GM12878 (cell line): ENCODE results near the gene SYCN. TPM values are rescaled to one million over a fixed set of nuclear protein-coding genes. Genes with fewer than 3 reads are reported as not detected.

Experiments
- ATAC-seq: fragments of 200-7000 bp; cut with Tn5 transposase; 3 replicates; pipeline ENCODE4 v1.9.1; 2020; ENCODE audit warnings: mild to moderate bottlenecking, moderate library complexity
- Bru-seq: library from RNA; stranded (reverse); fragments of 400-500 nt; gene quantifications from one replicate; lab custom pipeline; 2021; lab: Mats Ljungman, UMichigan
- BruChase-seq, 2 experiments: library from RNA; stranded (reverse); fragments of 400-500 nt; gene quantifications; one replicate each; lab custom pipeline; 2021; lab: Mats Ljungman, UMichigan
- BruUV-seq: library from RNA; stranded (reverse); fragments of 400-500 nt; replicated peaks from 2 replicates; lab custom pipeline; 2021; lab: Mats Ljungman, UMichigan
- CTCF ChIA-PET: fragments of 300-600 bp; sonication (Branson Sonifier 250); formaldehyde crosslinking; extraction: SDS; loops from one replicate; lab custom pipeline; 2021; ENCODE audit warnings: inconsistent platforms; lab: Yijun Ruan, JAX
- POLR2A ChIA-PET: fragments of 350-600 bp; formaldehyde crosslinking; extraction: SDS; loops from one replicate; lab custom pipeline; 2021; ENCODE audit warnings: inconsistent platforms; lab: Charles Lee
- RAD21 ChIA-PET: fragments of 300-600 bp; sonication (Branson Sonifier 250); formaldehyde crosslinking; loops from one replicate; lab custom pipeline; 2023; ENCODE audit warnings: antibody characterized with exemption; ENCODE audit not compliant: unreplicated experiment; lab: Charles Lee
- SMC1A ChIA-PET: fragments of 300-600 bp; sonication (Branson Sonifier 250); formaldehyde crosslinking; loops from one replicate; lab custom pipeline; 2023; ENCODE audit not compliant: unreplicated experiment, uncharacterized antibody; lab: Charles Lee
- DNase-seq: peaks from one replicate; pipeline ENCODE4 v3.0.0-alpha.2; 2011; ENCODE audit warnings: low read depth, low spot score
- FAIRE-seq: peaks from 3 replicates; lab custom pipeline; 2011; peaks lifted over from hg19 to GRCh38; lab: Jason Lieb, UNC
- H2AFZ ChIP-seq: 2 replicates; pipeline ENCODE4 v1.6.0; 2011; ENCODE audit warnings: low read depth, low read length, control low read depth; ENCODE audit not compliant: control insufficient read depth
- H3K27ac ChIP-seq: 2 replicates; pipeline ENCODE4 v1.5.1; 2011; ENCODE audit warnings: control low read depth; ENCODE audit not compliant: control insufficient read depth, insufficient read depth
- H3K27me3 ChIP-seq, 2 experiments: replicated peaks in 1 of 2; 2 replicates each; pipeline versions ENCODE4 v1.6.0 to v1.6.1; 2011; ENCODE audit warnings: low read length in 1 of 2; ENCODE audit not compliant: control insufficient read depth in 2 of 2, insufficient read depth in 2 of 2
- H3K36me3 ChIP-seq, 2 experiments: 2 replicates each; pipeline ENCODE4 v1.5.1; 2011; ENCODE audit warnings: low read length in 1 of 2; ENCODE audit not compliant: control insufficient read depth in 2 of 2, insufficient read depth in 2 of 2
- H3K4me1 ChIP-seq: 2 replicates; pipeline ENCODE4 v1.6.1; 2011; ENCODE audit warnings: mild to moderate bottlenecking, low read length, moderate library complexity, mixed read lengths; ENCODE audit not compliant: control insufficient read depth, insufficient read depth
- H3K4me2 ChIP-seq: 2 replicates; pipeline ENCODE4 v1.6.0; 2011; ENCODE audit warnings: control low read depth; ENCODE audit not compliant: control insufficient read depth, insufficient read depth
- H3K4me3 ChIP-seq: fragments of 200-600 bp; sonication (generic); 2 replicates; pipeline ENCODE4 v1.5.1; 2016
- H3K79me2 ChIP-seq: 2 replicates; pipeline ENCODE4 v1.6.0; 2011; ENCODE audit warnings: low read length; ENCODE audit not compliant: control insufficient read depth, insufficient read depth
- H3K9ac ChIP-seq: 2 replicates; pipeline ENCODE4 v1.8.0; 2011; ENCODE audit warnings: low read length, control low read depth, mixed read lengths; ENCODE audit not compliant: control insufficient read depth, insufficient read depth
- H3K9me3 ChIP-seq: replicated peaks from 3 replicates; pipeline ENCODE4 v1.5.1; 2011; ENCODE audit warnings: mild to moderate bottlenecking, low read length; ENCODE audit not compliant: control insufficient read depth, insufficient read depth
- H4K20me1 ChIP-seq: 2 replicates; pipeline ENCODE4 v1.6.0; 2011; ENCODE audit not compliant: control insufficient read depth, insufficient read depth
- BHLHE40 ChIP-seq, 2 experiments: fragments of 450-650 bp in 1 of 2; IDR thresholded peaks; 2 replicates each; pipeline ENCODE4 v1.6.1; 2011 to 2017; ENCODE audit warnings: low read depth in 2 of 2, borderline replicate concordance in 1 of 2, improper control_type of control experiment in 1 of 2, low read length in 1 of 2, mild to moderate bottlenecking in 1 of 2
- CEBPB ChIP-seq, 2 experiments: fragments of 150-350 bp in 1 of 2; IDR thresholded peaks; 2 replicates each; pipeline ENCODE4 v1.6.1; 2012 to 2014; ENCODE audit warnings: low read depth in 2 of 2, low read length in 2 of 2, borderline replicate concordance in 1 of 2, inconsistent platforms in 1 of 2
- FOXK2 ChIP-seq: fragments of 450-650 bp; IDR thresholded peaks from 2 replicates; pipeline ENCODE4 v1.6.1; 2017; ENCODE audit warnings: mild to moderate bottlenecking, moderate library complexity
- GATAD2B ChIP-seq: fragments of 450-650 bp; conservative IDR thresholded peaks from 2 replicates; pipeline ENCODE4 v1.6.1; 2017; ENCODE audit warnings: low read depth, mild to moderate bottlenecking, moderate library complexity
- HCFC1 ChIP-seq: fragments of 150-350 bp; IDR thresholded peaks from 2 replicates; pipeline ENCODE4 v1.6.1; 2014; ENCODE audit warnings: low read length
- IKZF2 ChIP-seq, 2 experiments: fragments of 450-650 bp; IDR thresholded peaks; 2 replicates each; pipeline ENCODE4 v1.6.1; 2017; ENCODE audit warnings: mild to moderate bottlenecking in 2 of 2, moderate library complexity in 2 of 2
- RFX5 ChIP-seq: IDR thresholded peaks from 2 replicates; pipeline ENCODE4 v1.6.1; 2011; ENCODE audit warnings: low read depth, low read length, improper control_type of control experiment
- SIN3A ChIP-seq: IDR thresholded peaks from 2 replicates; pipeline ENCODE4 v1.6.1; 2012; ENCODE audit warnings: low read depth, low read length, improper control_type of control experiment
- TCF12 ChIP-seq: IDR thresholded peaks from 2 replicates; pipeline ENCODE4 v1.6.1; 2011; ENCODE audit warnings: low read depth, mild to moderate bottlenecking, low read length
- ZBED1 ChIP-seq: IDR thresholded peaks from 2 replicates; pipeline ENCODE4 v1.6.1; 2016; ENCODE audit warnings: borderline replicate concordance
- ZSCAN29 ChIP-seq: fragments of 450-650 bp; IDR thresholded peaks from 2 replicates; pipeline ENCODE4 v1.6.1; 2017; ENCODE audit warnings: mild to moderate bottlenecking, moderate library complexity
- whole genome bisulfite sequencing: methylation state at CpG from one replicate; pipeline ENCODE4 v1.1.6; 2016; ENCODE audit warnings: low lambda C conversion rate; ENCODE audit not compliant: insufficient replicate concordance, insufficient coverage; ENCODE audit errors: missing lambda C conversion rate; 5-methylcytosine and 5-hydroxymethylcytosine counted together
- in situ Hi-C: fragments of 300-500 bp; cut with MboI; formaldehyde crosslinking; loops from 9 replicates; pipeline ENCODE4 v1.14.3; 2018; ENCODE audit warnings: mixed read lengths
- intact Hi-C: fragments of 100-400 bp; cut with micrococcal nuclease; formaldehyde crosslinking; loops from one replicate; pipeline ENCODE4 v1.14.2; 2022; ENCODE audit not compliant: unreplicated experiment
- long read RNA-seq, 2 experiments: library from polyadenylated mRNA; unstranded; transcript quantifications; one replicate each; pipeline ENCODE4 v2.0.0, GENCODE V29; 2019 to 2020
- polyA minus RNA-seq, 3 experiments: library from RNA; depleted of rRNA, polyadenylated mRNA; stranded (reverse); fragments of >200 nt; gene quantifications; 2 replicates each; pipeline ENCODE4 v1.2.3, GENCODE V29; 2011
- polyA plus RNA-seq, 11 experiments: library from polyadenylated mRNA; depleted of rRNA in 4 of 11; unstranded in 6 of 11; stranded (reverse) in 5 of 11; fragments of >200 nt; fragmentation: Nextera tagmentation in 4 of 11; fragmentation: Illumina TruSeq in 1 of 11; extraction: Ambion mirVana in 4 of 11; extraction: Trizol in 1 of 11; gene quantifications; 1 replicate in 1 of 11; 2 replicates in 10 of 11; pipeline versions ENCODE4 v1.2.1 to v1.2.3, GENCODE V29; 2011 to 2016; ENCODE audit warnings: inconsistent platforms in 2 of 11, missing spikeins in 2 of 11, low read depth in 1 of 11
- total RNA-seq, 4 experiments: library from RNA; depleted of rRNA in 3 of 4; stranded (reverse); fragments of >200 nt in 3 of 4; fragmentation: Illumina TruSeq in 1 of 4; extraction: Trizol in 1 of 4; gene quantifications; 2 replicates each; pipeline versions ENCODE4 v1.2.1 to v1.2.3, GENCODE V29; 2013 to 2021
- TF ChIP-seq, protein P1 (sequence below): fragments of 450-650 bp; IDR thresholded peaks from 2 replicates; pipeline ENCODE4 v1.6.1; 2018; ENCODE audit warnings: borderline replicate concordance, mild to moderate bottlenecking; ENCODE audit not compliant: partially characterized antibody
- TF ChIP-seq, protein P2 (sequence below): IDR thresholded peaks from 2 replicates; pipeline ENCODE4 v1.6.1; 2011; ENCODE audit warnings: borderline replicate concordance, low read depth, mild to moderate bottlenecking, moderate library complexity, low read length; ENCODE audit not compliant: insufficient read depth, poor library complexity, severe bottlenecking
- TF ChIP-seq, protein P3 (sequence below): IDR thresholded peaks from 2 replicates; pipeline ENCODE4 v1.6.1; 2011; ENCODE audit warnings: borderline replicate concordance, low read depth, mild to moderate bottlenecking, moderate library complexity, mixed read lengths, low read length; ENCODE audit not compliant: insufficient read depth; ENCODE audit errors: extremely low read length

Gene SYCN, protein sequence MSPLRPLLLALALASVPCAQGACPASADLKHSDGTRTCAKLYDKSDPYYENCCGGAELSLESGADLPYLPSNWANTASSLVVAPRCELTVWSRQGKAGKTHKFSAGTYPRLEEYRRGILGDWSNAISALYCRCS
- not detected in 2 replicates for total RNA-seq (2013; cell fraction: nucleolus; rRNA removed)
- total RNA-seq (2014; rRNA removed): not detected in 2 replicates
- total RNA-seq (2014; rRNA removed; fragmentation: Illumina TruSeq; extraction: Trizol): not detected in 2 replicates
- total RNA-seq (2021): 0.37 and 0.54 TPM in 2 replicates
- not detected for polyA plus RNA-seq (2011; ENCODE audit: low read depth)
- not detected in 2 replicates for polyA plus RNA-seq (2011; rRNA removed)
- polyA plus RNA-seq (2011; cell fraction: cytosol; rRNA removed): not detected in 2 replicates
- not detected in 2 replicates for polyA plus RNA-seq (2011; cell fraction: nucleus; rRNA removed)
- not detected in 2 replicates for polyA plus RNA-seq (2012)
- not detected in 2 replicates for polyA plus RNA-seq (2014; fragmentation: Illumina TruSeq; extraction: Trizol)
- polyA plus RNA-seq (2014; fragmentation: Nextera tagmentation; extraction: Ambion mirVana): not detected
- not detected in 2 replicates for polyA plus RNA-seq (2014; rRNA removed)
- not detected for polyA plus RNA-seq (2016; fragmentation: Nextera tagmentation; extraction: Ambion mirVana)
- polyA minus RNA-seq (2011; rRNA and poly(A)+ RNA removed): not detected in 2 replicates
- not detected in 2 replicates for polyA minus RNA-seq (2011; cell fraction: cytosol; rRNA and poly(A)+ RNA removed)
- not detected in 2 replicates for polyA minus RNA-seq (2011; cell fraction: nucleus; rRNA and poly(A)+ RNA removed)
- Bru-seq, nascent RNA: not detected
- not detected for BruChase-seq, experiment 1, labeled RNA remaining after a 6-hour chase
- BruChase-seq, experiment 2, labeled RNA remaining after a 2-hour chase: not detected
- long read RNA-seq, experiment 1: 0 reads
- long read RNA-seq, experiment 2: 0 reads

DNA sequence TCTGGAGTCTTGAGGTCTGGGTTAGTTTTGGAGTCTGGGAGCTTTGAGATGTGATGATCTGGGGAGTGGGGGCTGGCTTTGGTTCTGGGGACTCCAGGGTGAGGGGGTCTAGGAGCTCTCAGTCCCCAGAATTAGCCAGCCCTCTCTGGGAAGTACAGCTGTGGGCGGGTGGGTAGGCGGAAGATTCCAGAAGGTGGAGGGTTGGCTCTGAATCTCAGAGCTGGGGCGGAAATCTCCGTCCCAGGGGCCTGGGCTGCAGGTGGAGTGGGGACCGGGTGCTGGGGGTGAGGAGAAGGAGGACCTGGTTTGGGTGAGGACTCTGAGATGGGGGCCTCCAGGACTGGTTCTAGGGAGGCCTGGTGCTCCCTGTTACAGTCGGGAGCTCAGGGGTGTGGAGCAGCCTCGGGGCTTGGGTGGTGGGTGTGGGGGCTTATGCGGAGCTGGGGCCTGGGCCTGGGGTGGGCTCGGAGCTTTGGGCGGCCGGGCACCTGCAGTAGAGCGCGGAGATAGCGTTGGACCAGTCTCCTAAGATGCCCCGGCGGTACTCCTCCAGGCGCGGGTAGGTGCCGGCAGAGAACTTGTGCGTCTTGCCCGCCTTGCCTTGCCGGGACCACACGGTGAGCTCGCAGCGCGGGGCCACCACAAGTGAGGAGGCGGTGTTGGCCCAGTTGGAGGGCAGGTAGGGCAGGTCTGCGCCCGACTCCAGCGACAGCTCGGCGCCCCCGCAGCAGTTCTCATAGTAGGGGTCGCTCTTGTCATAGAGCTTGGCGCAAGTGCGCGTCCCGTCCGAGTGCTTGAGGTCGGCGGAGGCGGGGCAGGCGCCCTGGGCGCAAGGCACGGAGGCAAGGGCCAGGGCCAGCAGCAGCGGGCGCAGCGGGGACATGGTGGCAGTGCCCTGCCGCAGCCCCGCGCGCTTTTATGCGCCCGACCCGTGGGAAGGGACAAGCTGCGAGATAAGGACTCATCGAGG, at the start of gene SYCN:
Gene SYCN (minus strand): TSS at position 892 of the 970 bp plus-strand sequence. CDS start 9 bp downstream, at position 883.
- ChIA-PET SMC1A (no interaction called here), RAD21 (interaction anchor here (0.8 kb wide), 1 partner anchor 166 kb away, joined by 3 read pairs; no protein-coding TSS in a partner anchor), POLR2A (no interaction called here), CTCF (interaction anchor here (0.7 kb wide), 1 partner anchor 445 kb away, joined by 3 read pairs; no protein-coding TSS in a partner anchor)
- DNase-seq (no peak), FAIRE-seq (no peak), ATAC-seq (no peak)
- H3K9ac ChIP-seq: no peak within 1 kb of the TSS
- no peaks in the 10 kb centered on the region for H3K9me3 ChIP-seq
- H3K27me3 ChIP-seq: peaks cover 0 to 3% of the 10 kb centered on the region in 2 experiments; a peak in 1 of 4 replicates
- no peak within 1 kb of the TSS for H3K4me2 ChIP-seq
- intact Hi-C loops (no loop called here), in situ Hi-C loops (no loop called here)
- no peaks in the 10 kb centered on the region for H3K4me1 ChIP-seq
- H4K20me1 ChIP-seq: no peaks in the 10 kb centered on the region
- no peak within 1 kb of the TSS for H3K4me3 ChIP-seq
- TF ChIP-seq TCF12 (no peak), FOXK2 (no peak), RFX5 (no peak), CEBPB (IDR thresholded peaks at IDR 0.05; ENCODE audit: borderline replicate concordance in 1 of 2, low read depth in 2 of 2, low read length in 2 of 2) (no peak), GATAD2B (no peak), HCFC1 (no peak), SIN3A (no peak), BHLHE40 (IDR thresholded peaks at IDR 0.05; ENCODE audit: borderline replicate concordance in 1 of 2, low read depth in 2 of 2, low read length in 1 of 2) (no peak), ZBED1 (no peak), IKZF2 (IDR thresholded peaks at IDR 0.05) (no peak), ZSCAN29 (no peak)
- TF ChIP-seq, protein P1, sequence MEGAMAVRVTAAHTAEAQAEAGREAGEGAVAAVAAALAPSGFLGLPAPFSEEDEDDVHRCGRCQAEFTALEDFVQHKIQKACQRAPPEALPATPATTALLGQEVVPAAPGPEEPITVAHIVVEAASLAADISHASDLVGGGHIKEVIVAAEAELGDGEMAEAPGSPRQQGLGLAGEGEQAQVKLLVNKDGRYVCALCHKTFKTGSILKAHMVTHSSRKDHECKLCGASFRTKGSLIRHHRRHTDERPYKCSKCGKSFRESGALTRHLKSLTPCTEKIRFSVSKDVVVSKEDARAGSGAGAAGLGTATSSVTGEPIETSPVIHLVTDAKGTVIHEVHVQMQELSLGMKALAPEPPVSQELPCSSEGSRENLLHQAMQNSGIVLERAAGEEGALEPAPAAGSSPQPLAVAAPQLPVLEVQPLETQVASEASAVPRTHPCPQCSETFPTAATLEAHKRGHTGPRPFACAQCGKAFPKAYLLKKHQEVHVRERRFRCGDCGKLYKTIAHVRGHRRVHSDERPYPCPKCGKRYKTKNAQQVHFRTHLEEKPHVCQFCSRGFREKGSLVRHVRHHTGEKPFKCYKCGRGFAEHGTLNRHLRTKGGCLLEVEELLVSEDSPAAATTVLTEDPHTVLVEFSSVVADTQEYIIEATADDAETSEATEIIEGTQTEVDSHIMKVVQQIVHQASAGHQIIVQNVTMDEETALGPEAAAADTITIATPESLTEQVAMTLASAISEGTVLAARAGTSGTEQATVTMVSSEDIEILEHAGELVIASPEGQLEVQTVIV: no peak
- TF ChIP-seq, protein P2, sequence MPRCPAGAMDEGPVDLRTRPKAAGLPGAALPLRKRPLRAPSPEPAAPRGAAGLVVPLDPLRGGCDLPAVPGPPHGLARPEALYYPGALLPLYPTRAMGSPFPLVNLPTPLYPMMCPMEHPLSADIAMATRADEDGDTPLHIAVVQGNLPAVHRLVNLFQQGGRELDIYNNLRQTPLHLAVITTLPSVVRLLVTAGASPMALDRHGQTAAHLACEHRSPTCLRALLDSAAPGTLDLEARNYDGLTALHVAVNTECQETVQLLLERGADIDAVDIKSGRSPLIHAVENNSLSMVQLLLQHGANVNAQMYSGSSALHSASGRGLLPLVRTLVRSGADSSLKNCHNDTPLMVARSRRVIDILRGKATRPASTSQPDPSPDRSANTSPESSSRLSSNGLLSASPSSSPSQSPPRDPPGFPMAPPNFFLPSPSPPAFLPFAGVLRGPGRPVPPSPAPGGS: no peak
- TF ChIP-seq, protein P3, sequence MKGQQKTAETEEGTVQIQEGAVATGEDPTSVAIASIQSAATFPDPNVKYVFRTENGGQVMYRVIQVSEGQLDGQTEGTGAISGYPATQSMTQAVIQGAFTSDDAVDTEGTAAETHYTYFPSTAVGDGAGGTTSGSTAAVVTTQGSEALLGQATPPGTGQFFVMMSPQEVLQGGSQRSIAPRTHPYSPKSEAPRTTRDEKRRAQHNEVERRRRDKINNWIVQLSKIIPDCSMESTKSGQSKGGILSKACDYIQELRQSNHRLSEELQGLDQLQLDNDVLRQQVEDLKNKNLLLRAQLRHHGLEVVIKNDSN: no peak
- no peaks in the 10 kb centered on the region for H3K79me2 ChIP-seq
- H2AFZ ChIP-seq: no peak within 1 kb of the TSS
- H3K27ac ChIP-seq: no peak within 1 kb of the TSS
- no TSS peak for BruUV-seq
- 50% methylated on average over 57 of the region's 57 CpGs for WGBS
- H3K36me3 ChIP-seq: no peaks in the 10 kb centered on the region
